GM18951 (cell line): ENCODE results near the gene CCDC88B.
"Not testable (repeated sequence)": the region's sequence is repeated elsewhere in the genome, so short reads cannot be mapped to it uniquely, and the experiment has no call there.

Experiments used
- POLR2A ChIP-seq: IDR thresholded peaks from 4 replicates; pipeline ENCODE4 v1.6.1; 2011; ENCODE audit warnings: mild to moderate bottlenecking; ENCODE audit not compliant: insufficient read length, insufficient read depth; ENCODE audit errors: extremely low read depth
- in situ Hi-C: fragments of 300-500 bp; cut with MboI; formaldehyde crosslinking; loops from one replicate; pipeline ENCODE4 v1.12.0; 2022; ENCODE audit warnings: low sequenced_read_pairs, mixed read lengths, inconsistent platforms; ENCODE audit not compliant: unreplicated experiment

CCDC88B gene

GRCh38 chr11:64323373-64323772, 16.6 kb upstream of the CCDC88B start:
- in situ Hi-C loops, result no loop called here
- no peak for TF ChIP-seq POLR2A

GRCh38 chr11:64323984-64324383, 16.0 kb upstream of the CCDC88B start:
- in situ Hi-C loops, result not testable (repeated sequence)

- in situ Hi-C loops, result no loop called here
- no peak for TF ChIP-seq POLR2A
These were observed 15.1 kb upstream of the CCDC88B start for GRCh38 chr11:64324692-64325469.

DNA sequence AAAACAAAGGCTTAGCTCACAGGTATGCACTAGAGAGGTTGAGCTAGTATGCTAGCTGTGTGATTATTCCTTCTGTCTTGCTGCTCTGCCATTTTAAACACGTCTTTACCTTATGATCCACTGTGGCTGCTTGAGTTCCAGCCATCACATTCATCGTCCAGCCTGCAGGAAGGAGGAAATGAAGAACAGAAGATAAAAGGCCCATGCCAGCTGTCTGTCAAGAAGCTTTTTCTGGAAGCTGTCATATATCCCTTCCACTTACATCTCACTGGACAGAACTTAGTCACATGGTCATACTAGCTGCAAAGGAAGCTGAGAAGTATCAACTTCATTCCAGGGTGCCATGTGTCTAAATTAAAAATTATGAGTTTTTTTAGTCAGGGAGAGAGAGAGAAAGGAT, 12.6 kb upstream of the CCDC88B start:
- in situ Hi-C loops, result no loop called here
- no peak for TF ChIP-seq POLR2A

DNA sequence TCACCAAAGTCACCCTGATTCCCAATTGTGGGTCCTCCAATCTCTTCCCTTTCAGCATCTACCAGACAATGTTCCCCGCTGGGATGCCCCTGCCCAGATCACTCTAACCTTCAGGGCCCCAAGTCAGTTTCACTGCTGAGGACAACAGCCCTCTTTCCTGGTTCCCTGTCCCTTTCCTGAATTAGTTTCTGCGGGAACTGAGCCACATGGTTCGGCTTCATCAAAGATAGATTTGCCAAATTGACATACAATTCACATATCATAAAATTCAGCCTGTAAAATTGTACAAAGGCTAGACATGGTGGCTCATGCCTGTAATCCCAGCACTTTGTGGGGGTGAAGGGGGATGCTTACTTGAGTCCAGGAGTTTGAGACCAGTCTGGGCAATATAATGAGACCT, 12.0 kb upstream of the CCDC88B start:
- in situ Hi-C loops, result no loop called here
- TF ChIP-seq POLR2A, result no peak

DNA sequence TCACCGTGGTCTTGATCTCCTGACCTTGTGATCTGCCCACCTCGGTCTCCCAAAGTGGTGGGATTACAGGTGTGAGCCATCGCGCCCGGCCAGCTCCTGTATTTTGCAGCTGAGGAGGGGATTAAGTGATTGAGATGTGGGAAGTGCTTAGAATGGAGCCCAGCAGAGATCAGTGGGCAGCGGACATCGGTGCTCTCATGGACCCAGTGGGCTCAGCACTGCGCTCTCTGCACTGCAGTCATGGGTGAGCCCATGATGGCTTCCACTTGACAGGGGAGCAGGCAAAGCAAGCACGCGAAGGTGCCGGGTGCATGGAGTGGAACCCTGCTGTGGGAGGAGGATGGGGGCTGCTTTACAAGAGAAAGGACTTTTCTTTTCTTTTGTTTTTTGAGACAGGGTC, 9.1 kb upstream of the CCDC88B start:
- in situ Hi-C loops, result no loop called here

GRCh38 chr11:64331569-64332371, 8.2 kb upstream of the CCDC88B start:
- in situ Hi-C loops, result no loop called here
- no peak for TF ChIP-seq POLR2A

More for the DNA sequence above, 9.1 kb upstream of the CCDC88B start:
- TF ChIP-seq POLR2A, result no peak

DNA sequence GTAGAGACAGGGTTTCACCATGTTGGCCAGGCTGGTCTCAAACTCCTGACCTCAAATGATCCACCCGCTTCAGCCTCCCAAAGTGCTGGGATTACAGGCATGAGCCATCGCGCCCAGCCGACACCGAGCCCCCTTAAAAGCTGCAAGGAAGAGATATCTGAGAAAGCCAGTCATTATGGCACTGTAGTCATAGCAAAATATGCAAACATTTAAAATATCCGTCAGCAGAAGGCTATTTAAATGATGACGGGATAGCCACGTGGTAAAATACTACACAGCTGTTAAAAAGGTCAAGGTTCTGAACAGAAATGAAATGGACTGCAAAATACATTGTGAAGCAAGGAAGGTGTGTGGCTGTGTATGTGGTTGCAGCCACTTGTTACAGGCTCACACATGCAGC, 6.4 kb upstream of the CCDC88B start:
- in situ Hi-C loops, result no loop called here

GRCh38 chr11:64334764-64335735, 5.0 kb upstream of the CCDC88B start:
- in situ Hi-C loops, result no loop called here

More for the DNA sequence above, 6.4 kb upstream of the CCDC88B start:
- TF ChIP-seq POLR2A, result no peak

DNA sequence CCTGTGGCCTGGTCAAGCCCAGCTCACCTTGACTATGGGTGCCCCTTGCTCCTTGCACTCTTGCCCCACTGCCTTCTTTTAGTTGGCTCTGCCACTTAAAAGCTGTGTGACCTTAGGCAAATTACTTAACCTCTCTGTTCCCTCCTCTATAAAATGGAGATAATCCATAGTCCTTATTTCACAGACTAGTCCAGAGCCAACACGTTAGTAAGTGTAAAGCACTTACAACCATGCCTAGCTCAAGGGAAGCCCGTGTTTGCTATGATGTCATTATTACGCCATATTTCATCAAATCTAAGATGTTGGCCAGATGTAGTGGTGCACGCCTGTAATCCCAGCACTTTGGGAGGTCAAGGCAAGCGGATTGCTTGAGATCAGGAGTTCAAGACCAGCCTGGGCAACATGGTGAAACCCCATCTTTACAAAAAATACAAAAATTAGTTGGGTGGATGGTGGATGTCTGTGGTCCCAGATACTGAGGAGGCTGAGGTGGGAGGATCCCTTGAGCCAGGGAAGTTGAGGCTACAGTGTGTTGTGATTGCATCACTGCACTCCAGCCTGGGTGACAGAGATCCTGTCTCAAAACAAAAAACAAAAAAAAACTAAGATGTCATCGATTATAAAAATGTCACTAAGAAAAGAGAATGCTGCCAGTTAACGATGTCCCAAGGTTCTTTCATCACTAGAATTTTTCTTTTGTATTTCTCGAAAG, 2.3 kb upstream of the CCDC88B start:
- in situ Hi-C loops, result no loop called here
- TF ChIP-seq POLR2A, result no peak

More at GRCh38 chr11:64334764-64335735, 5.0 kb upstream of the CCDC88B start:
- peak; percentile 39 for TF ChIP-seq POLR2A

- in situ Hi-C loops, result no loop called here
- TF ChIP-seq POLR2A, result no peak
These were observed 1.3 kb upstream of the CCDC88B start for GRCh38 chr11:64338716-64339115.

GRCh38 chr11:64339286-64339685, 718 bp upstream of the CCDC88B start:
- in situ Hi-C loops, result no loop called here

More at GRCh38 chr11:64339286-64339685, 718 bp upstream of the CCDC88B start:
- no peak for TF ChIP-seq POLR2A
